Measurements from ENCODE around the gene SLC18A2.

Gene SLC18A2

DNA sequence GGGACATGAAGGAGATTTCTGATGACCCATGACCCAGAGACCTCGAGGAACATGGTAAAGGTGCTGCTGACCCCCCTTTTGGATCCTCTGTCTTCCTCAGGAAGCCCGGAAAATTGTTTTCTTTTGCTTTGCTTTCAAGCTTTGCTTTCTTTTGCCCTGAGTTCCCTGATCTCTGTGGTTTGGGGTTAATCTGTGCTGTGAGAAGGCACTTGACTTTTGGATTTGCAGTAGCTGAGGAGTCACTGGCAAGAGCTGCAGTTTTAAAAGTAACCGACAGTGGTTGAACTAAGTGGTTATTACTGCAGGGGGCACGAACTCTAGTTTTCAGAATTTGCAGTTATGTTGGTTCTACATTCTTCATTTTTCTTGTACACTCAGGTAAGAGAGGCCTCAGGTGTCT lies 81.3 kb downstream of the SLC18A2 start:
- Histone ChIP-seq H3K79me2 (ENCODE audit: insufficient read depth, low read length) (no peaks in the 10 kb centered on the region), H2AFZ (ENCODE audit: low read length) (no peak overlapping the region), H3K36me3 (ENCODE audit: insufficient read depth, low read length) (peaks cover 20% of the 10 kb centered on the region), H3K4me2 (ENCODE audit: low read length) (no peak overlapping the region), H3K4me1 (ENCODE audit: insufficient read depth, low read length, severe bottlenecking) (no peaks in the 10 kb centered on the region), H3K27ac (ENCODE audit: low read depth, low read length, poor library complexity, severe bottlenecking) (no peak overlapping the region), H3K9me2 (ENCODE audit: low read depth, low read length) (no peaks in the 10 kb centered on the region), H3K27me3 (ENCODE audit: insufficient read depth, low read length) (no peaks in the 10 kb centered on the region), H3K9me3 (ENCODE audit: low read length) (no peaks in the 10 kb centered on the region), H3F3A (ENCODE audit: insufficient read depth, low read length) (no peaks in the 10 kb centered on the region; the same call in none of the 2 replicates), H3K9ac (ENCODE audit: low read length) (no peak overlapping the region), H4K20me1 (ENCODE audit: insufficient read depth, low read length) (peaks cover 2% of the 10 kb centered on the region; the same call in 1 of the 2 replicates), H3K4me3 (ENCODE audit: low read depth, low read length, poor library complexity, severe bottlenecking) (no peak overlapping the region)
- TF ChIP-seq CTCF (IDR thresholded peaks at IDR 0.05; ENCODE audit: low read length) (no peak), EZH2 (IDR thresholded peaks at IDR 0.05; ENCODE audit: borderline replicate concordance, low read length) (no peak)

DNA sequence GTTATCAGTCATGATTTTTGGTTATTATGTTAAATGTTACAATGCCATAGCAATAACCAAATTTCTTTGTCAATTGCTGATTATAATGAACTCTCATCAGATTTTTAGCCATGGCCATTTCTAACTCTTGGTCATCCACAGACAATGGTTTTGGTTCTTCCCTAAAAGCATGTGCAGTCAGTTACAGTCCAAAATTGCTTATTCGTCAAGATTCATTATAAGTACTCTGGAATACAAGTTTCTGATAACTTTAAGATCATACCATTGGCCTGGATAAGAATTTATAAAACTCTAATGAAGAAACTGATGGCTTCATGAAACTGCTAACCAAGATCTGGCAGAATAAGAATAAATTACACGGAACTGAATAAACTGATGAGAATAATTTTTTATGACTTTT lies 83.5 kb downstream of the SLC18A2 start:
- Histone ChIP-seq H3K79me2 (ENCODE audit: insufficient read depth, low read length) (no peaks in the 10 kb centered on the region), H3F3A (ENCODE audit: insufficient read depth, low read length) (no peaks in the 10 kb centered on the region; the same call in 1 of the 2 replicates), H4K20me1 (ENCODE audit: insufficient read depth, low read length) (peaks cover 2% of the 10 kb centered on the region; the same call in 1 of the 2 replicates)

GRCh38 chr10:117327262-117327661 lies 86.3 kb downstream of the SLC18A2 start:
- Histone ChIP-seq H3K4me1 (ENCODE audit: insufficient read depth, low read length, severe bottlenecking) (no peaks in the 10 kb centered on the region), H3K4me2 (ENCODE audit: low read length) (no peak overlapping the region), H3F3A (ENCODE audit: insufficient read depth, low read length) (no peaks in the 10 kb centered on the region; the same call in 1 of the 2 replicates), H3K27me3 (ENCODE audit: insufficient read depth, low read length) (no peaks in the 10 kb centered on the region), H3K4me3 (ENCODE audit: low read depth, low read length, poor library complexity, severe bottlenecking) (no peak overlapping the region), H3K9me2 (ENCODE audit: low read depth, low read length) (no peaks in the 10 kb centered on the region), H3K79me2 (ENCODE audit: insufficient read depth, low read length) (no peaks in the 10 kb centered on the region; the same call in 1 of the 2 replicates), H3K9me3 (ENCODE audit: low read length) (no peaks in the 10 kb centered on the region), H4K20me1 (ENCODE audit: insufficient read depth, low read length) (no peaks in the 10 kb centered on the region), H3K36me3 (ENCODE audit: insufficient read depth, low read length) (peaks cover 20% of the 10 kb centered on the region), H3K27ac (ENCODE audit: low read depth, low read length, poor library complexity, severe bottlenecking) (no peak overlapping the region), H3K9ac (ENCODE audit: low read length) (no peak overlapping the region), H2AFZ (ENCODE audit: low read length) (no peak overlapping the region)
- no peak for TF ChIP-seq EZH2 (IDR thresholded peaks at IDR 0.05; ENCODE audit: borderline replicate concordance, low read length)
- no peak for TF ChIP-seq CTCF (IDR thresholded peaks at IDR 0.05; ENCODE audit: low read length)

More for the DNA sequence above, 83.5 kb downstream of the SLC18A2 start:
- Histone ChIP-seq H3K27ac (ENCODE audit: low read depth, low read length, poor library complexity, severe bottlenecking) (no peak overlapping the region), H3K4me3 (ENCODE audit: low read depth, low read length, poor library complexity, severe bottlenecking) (no peak overlapping the region), H3K9ac (ENCODE audit: low read length) (no peak overlapping the region), H3K4me1 (ENCODE audit: insufficient read depth, low read length, severe bottlenecking) (no peaks in the 10 kb centered on the region), H3K36me3 (ENCODE audit: insufficient read depth, low read length) (peaks cover 20% of the 10 kb centered on the region), H3K27me3 (ENCODE audit: insufficient read depth, low read length) (no peaks in the 10 kb centered on the region), H3K9me2 (ENCODE audit: low read depth, low read length) (no peaks in the 10 kb centered on the region), H3K4me2 (ENCODE audit: low read length) (no peak overlapping the region), H3K9me3 (ENCODE audit: low read length) (no peaks in the 10 kb centered on the region), H2AFZ (ENCODE audit: low read length) (no peak overlapping the region)
- TF ChIP-seq CTCF (IDR thresholded peaks at IDR 0.05; ENCODE audit: low read length) (no peak), EZH2 (IDR thresholded peaks at IDR 0.05; ENCODE audit: borderline replicate concordance, low read length) (no peak)

Data from OCI-LY1 (cell line).